Type B pancreatic cell (in vitro differentiated cells): Measurements from ENCODE around the gene GABRQ. TPM values are rescaled to one million over a fixed set of nuclear protein-coding genes. Genes with fewer than 3 reads are reported as not detected.

Experiments
- DNase-seq: peaks from one replicate; pipeline ENCODE4 v3.0.0; 2021; ENCODE audit warnings: mixed read lengths; ENCODE audit not compliant: unreplicated experiment; ENCODE audit errors: extremely low spot score
- H3K27ac Mint-ChIP-seq: 2 replicates; pipeline ENCODE4 v1.8.0; 2021; ENCODE audit warnings: mild to moderate bottlenecking, mixed read lengths
- H3K27me3 Mint-ChIP-seq: 2 replicates; pipeline ENCODE4 v1.8.0; 2021; ENCODE audit warnings: mixed read lengths
- H3K36me3 Mint-ChIP-seq: 2 replicates; pipeline ENCODE4 v1.8.0; 2021; ENCODE audit warnings: mixed read lengths
- H3K4me1 Mint-ChIP-seq: one replicate; pipeline ENCODE4 v1.8.0; 2021; ENCODE audit warnings: mixed read lengths; ENCODE audit not compliant: unreplicated experiment
- H3K4me3 Mint-ChIP-seq: 2 replicates; pipeline ENCODE4 v1.8.0; 2021; ENCODE audit warnings: mild to moderate bottlenecking, mixed read lengths
- H3K9me3 Mint-ChIP-seq: 2 replicates; pipeline ENCODE4 v1.8.0; 2021; ENCODE audit warnings: mixed read lengths
- CTCF ChIP-seq: fragments of 200-600 bp; sonication (generic); conservative IDR thresholded peaks from 2 replicates; pipeline ENCODE4 v1.5.0; 2021; ENCODE audit warnings: antibody characterized with exemption, mild to moderate bottlenecking
- long read RNA-seq: library from polyadenylated mRNA; unstranded; transcript quantifications from one replicate; pipeline ENCODE4 v2.0.0, GENCODE V29; 2020
- total RNA-seq: library from RNA; stranded (reverse); gene quantifications from 2 replicates; pipeline ENCODE4 v1.2.1, GENCODE V29; 2021; ENCODE audit warnings: low replicate concordance

The GABRQ gene
- total RNA-seq = 1.0 and 6.1 TPM in 2 replicates
- long read RNA-seq = 0 reads

- Mint-ChIP-seq H3K4me1 (no peaks in the 10 kb centered on the region), H3K27me3 (peaks cover 37% of the 10 kb centered on the region), H3K4me3 (peak within 1 kb of the TSS; percentile 80), H3K9me3 (no peaks in the 10 kb centered on the region), H3K27ac (no peak within 1 kb of the TSS), H3K36me3 (no peaks in the 10 kb centered on the region)
- no peak for DNase-seq
- no peak for TF ChIP-seq CTCF
Observed at GRCh38 chrX:152637649-152638442, at the start of gene GABRQ. GABRQ (plus strand) TSS chrX:152637895; CDS start chrX:152638203, 308 bp downstream.

- DNase-seq = no peak
Observed at GRCh38 chrX:152588206-152588605, 49.5 kb upstream of the GABRQ start.

GRCh38 chrX:152600853-152601633, 36.7 kb upstream of the GABRQ start:
- TF ChIP-seq CTCF = no peak
- no peaks in the 10 kb centered on the region for H3K36me3 Mint-ChIP-seq
- H3K27ac Mint-ChIP-seq = no peak overlapping the region
- no peaks in the 10 kb centered on the region for H3K9me3 Mint-ChIP-seq
- no peak for DNase-seq
- no peaks in the 10 kb centered on the region for H3K4me1 Mint-ChIP-seq
- H3K4me3 Mint-ChIP-seq = no peak overlapping the region
- H3K27me3 Mint-ChIP-seq = peaks cover 2% of the 10 kb centered on the region

More at GRCh38 chrX:152588206-152588605, 49.5 kb upstream of the GABRQ start:
- Mint-ChIP-seq H3K4me1 (no peaks in the 10 kb centered on the region), H3K27ac (no peak overlapping the region), H3K4me3 (no peak overlapping the region), H3K27me3 (no peaks in the 10 kb centered on the region), H3K9me3 (no peaks in the 10 kb centered on the region), H3K36me3 (no peaks in the 10 kb centered on the region)
- no peak for TF ChIP-seq CTCF

GRCh38 chrX:152601848-152602616, 35.7 kb upstream of the GABRQ start:
- Mint-ChIP-seq H3K4me1 (no peaks in the 10 kb centered on the region), H3K27me3 (no peaks in the 10 kb centered on the region), H3K36me3 (no peaks in the 10 kb centered on the region), H3K27ac (no peak overlapping the region), H3K9me3 (no peaks in the 10 kb centered on the region), H3K4me3 (no peak overlapping the region)
- TF ChIP-seq CTCF = peak; percentile 35
- DNase-seq = no peak

GRCh38 chrX:152614791-152615190, 22.9 kb upstream of the GABRQ start:
- Mint-ChIP-seq H3K27me3 (no peaks in the 10 kb centered on the region), H3K36me3 (no peaks in the 10 kb centered on the region), H3K4me3 (no peak overlapping the region), H3K9me3 (no peaks in the 10 kb centered on the region), H3K4me1 (no peaks in the 10 kb centered on the region), H3K27ac (no peak overlapping the region)
- no peak for TF ChIP-seq CTCF
- no peak for DNase-seq
